ENCODE data around the gene ING2.
"Not testable (repeated sequence)": the region's sequence is repeated elsewhere in the genome, so short reads cannot be mapped to it uniquely, and the experiment has no call there.

ING2 gene

GRCh38 chr4:183504930-183505610 is at the start of gene ING2:
Gene ING2, plus strand, starts transcription at chr4:183505058. Its CDS starts 138 bp downstream, at chr4:183505196.
- no peak for DNase-seq (ENCODE audit: low spot score)

DNA sequence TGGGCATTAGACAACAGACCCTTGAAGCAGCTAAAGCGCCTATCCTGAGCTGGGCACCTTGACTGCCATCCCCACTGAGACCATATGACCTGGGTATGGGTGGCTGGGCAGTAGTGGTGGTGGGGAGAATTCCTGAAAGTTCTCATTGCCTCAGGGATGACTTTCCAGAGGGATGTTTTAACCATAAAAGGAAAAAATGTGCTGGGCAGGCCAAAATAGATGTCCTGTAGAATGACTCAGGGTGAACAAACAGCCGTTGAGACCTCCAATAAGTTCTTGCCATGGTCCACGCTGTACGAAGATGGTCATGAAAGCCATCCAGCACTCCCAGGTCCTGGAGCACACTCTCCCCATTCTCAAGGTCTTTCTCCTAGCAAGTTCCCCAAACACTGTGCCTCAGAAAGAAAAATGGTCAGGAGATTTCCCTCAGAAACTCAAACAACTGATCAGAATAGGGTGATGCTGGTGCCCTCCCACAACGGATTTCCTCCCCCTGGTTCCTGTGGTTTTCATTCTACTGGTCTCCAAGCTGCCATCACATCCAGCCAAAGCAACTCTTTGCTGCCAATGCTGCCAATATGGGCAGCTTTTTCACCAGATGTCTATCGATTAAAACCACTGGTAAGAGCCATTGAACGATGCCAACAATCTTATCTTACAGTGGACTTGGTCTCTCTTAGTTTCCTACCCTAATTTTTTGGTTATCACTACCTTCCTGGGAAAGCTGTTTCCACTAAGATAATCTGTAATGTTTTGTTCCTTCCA is 49.2 kb upstream of the ING2 start:
- DNase-seq (ENCODE audit: low spot score): peak; percentile 7

DNA sequence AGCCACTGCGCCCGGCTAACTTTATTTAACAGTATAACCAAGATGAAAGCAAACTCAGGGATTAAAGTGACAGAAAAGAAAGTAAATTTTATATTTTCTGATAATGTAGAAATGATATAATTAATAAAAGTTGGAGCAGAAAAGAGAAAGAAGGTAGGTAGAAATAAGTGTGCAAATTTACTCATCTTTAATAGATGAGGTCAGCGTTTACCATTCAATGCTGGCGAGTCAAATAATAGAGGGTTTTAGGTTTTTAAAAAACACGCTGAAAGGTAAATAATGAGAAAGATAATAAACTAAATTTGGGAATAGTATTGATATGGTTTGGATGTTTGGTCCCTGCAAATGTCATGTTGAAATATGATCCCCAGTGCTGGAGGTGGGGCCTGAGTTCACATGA is 46.9 kb upstream of the ING2 start:
- no peak for DNase-seq (ENCODE audit: low spot score)

DNA sequence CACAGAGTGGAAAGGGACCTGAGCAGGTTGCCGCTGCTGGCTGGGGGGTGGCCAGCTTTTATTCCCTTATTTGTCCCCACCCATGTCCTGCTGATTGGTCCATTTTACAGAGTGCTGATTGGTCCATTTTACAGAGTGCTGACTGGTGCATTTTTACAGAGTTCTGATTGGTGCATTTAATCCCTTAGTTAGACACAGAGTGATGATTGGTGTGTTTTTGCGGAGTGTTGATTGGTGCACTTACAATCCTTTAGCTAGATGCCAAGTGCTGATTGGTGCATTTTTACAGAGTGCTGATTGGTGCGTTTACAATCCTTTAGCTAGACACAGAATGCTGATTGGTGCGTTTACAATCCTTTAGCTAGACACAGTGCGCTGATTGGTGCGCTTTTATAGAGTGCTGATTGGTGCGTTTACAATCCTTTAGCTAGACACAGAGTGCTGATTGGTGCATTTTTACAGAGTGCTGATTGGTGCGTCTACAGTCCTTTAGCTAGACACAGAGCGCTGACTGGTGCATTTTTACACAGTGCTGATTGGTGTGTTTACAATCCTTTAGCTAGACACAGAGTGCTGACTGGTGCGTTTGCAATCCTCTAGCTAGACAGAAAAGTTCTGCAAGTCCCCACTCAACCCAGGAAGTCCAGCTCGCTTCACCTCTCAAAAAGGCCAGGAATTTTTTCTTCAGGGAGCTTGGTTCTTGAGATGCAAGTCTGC is 40.8 kb upstream of the ING2 start:
- not testable (repeated sequence) for DNase-seq (ENCODE audit: low spot score)

GRCh38 chr4:183465879-183466278 is 39.0 kb upstream of the ING2 start:
- not testable (repeated sequence) for DNase-seq (ENCODE audit: low spot score)

DNA sequence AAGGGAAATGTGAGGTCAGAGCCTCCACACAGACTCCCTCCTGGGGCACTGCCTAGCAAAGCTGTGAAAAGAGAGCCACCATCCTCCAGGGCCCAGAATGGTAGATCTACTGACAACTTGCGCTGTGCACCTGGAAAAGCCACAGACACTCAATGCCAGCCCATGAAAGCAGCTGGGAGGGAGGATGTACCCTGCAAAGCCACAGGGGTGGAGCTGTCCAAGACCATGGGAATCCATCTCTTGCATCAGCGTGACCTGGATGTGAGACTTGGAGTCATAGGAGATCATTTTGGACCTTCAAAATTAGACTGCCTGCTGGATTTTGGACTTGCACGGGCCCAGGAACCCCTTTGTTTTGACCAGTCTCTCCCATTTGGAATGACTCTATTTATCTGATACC is 37.6 kb upstream of the ING2 start:
- no peak for DNase-seq (ENCODE audit: low spot score)

GRCh38 chr4:183468210-183469095 is 36.4 kb upstream of the ING2 start:
- DNase-seq (ENCODE audit: low spot score): no peak

GRCh38 chr4:183469285-183469684 is 35.6 kb upstream of the ING2 start:
- DNase-seq (ENCODE audit: low spot score): no peak

DNA sequence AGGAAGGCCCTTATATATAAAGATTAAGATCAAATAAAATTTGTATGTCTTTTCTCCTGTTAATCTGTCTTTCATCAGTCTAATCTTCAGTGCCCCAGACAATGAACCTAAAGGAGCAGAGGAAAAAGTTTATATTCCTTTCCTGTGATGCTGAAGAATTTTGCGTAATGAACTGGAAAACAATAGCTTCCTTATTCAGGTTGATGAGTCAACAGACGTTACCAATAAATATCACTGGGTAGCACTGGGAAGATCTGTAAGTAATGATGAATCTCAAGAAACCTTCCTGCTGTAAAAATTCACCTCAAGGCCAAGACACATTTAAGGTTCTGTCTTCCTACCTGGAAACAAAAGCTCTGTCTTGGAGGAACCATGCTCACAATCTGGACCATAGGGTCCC is 34.9 kb upstream of the ING2 start:
- DNase-seq (ENCODE audit: low spot score): no peak

DNA sequence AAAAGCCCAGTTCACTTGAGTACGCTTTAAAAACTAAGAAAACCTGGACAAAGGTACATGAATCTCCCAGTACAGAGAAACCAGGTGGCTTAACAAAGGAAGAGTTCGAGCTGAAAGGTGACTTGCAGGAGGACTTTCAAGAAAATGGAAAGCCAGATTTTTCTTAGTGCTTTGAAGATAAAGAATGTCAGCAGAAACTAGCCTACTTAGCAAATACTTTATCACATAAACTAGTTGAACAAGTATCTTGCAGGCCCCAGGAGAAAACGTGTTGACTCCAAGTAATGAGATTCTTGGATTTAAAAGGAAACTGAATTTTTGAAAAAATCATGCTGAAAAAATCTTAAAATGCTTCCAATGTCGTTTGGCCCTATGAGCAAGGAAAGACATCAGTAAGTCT is 34.0 kb upstream of the ING2 start:
- DNase-seq (ENCODE audit: low spot score): no peak

DNA sequence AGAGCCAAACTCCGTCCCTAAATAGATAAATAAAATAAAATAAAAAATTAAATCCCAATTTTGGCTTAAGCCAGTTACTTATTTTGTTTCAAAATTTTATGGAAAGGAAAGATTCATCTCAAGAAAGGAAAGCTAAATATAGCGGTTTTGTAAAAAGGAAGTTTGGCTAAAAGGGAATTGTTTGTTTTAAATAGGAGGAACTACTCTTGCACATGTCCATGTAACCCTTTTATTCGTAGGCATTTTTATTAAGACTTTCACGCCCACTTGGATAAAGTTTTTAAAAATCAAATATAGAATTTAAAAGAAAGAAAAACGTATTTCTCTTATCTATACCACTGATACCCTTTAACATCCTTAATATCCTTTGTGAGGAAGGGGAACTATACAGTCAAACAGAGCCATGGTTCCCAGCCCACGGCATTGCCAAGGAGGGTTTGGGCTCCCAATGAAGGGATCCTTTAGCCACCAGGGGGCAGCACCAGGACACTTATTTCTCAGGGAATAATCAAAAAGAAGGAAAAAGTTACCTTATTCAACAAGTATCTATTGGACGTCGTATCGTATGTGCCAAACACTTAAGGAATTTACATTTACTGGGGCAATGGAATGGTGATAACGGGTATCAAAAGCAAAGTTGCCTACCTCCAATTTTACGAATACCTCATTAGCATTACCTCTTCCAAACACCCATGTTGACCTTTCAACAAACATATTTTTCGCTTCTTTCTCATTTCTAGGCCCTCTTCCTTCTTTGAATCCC is 32.7 kb upstream of the ING2 start:
- peak; percentile 70 for DNase-seq (ENCODE audit: low spot score)

DNA sequence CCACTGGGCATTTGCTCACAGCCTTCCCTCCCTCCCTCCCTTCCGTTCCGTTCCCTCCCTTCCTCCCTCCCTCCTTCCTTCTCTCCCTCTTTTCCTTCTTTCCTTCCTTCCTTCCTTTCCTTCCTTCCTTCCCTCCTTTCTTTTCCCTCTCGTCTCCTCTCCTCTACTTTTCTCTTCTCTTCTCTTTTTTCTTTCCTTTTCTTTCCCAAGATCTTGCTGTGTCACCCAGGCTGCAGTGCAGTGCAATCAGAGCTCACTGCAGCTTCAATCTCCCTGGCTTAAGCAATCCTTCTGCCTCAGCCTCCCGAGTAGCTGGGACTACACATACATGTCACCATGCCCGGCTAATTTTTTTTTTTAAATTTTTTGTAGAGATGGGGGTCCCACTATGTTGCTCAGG is 26.7 kb upstream of the ING2 start:
- DNase-seq (ENCODE audit: low spot score): no peak

- DNase-seq (ENCODE audit: low spot score): no peak
Observed at GRCh38 chr4:183478926-183479325, 25.9 kb upstream of the ING2 start.

GRCh38 chr4:183482515-183483095 is 22.3 kb upstream of the ING2 start:
- DNase-seq (ENCODE audit: low spot score): not testable (repeated sequence)

DNA sequence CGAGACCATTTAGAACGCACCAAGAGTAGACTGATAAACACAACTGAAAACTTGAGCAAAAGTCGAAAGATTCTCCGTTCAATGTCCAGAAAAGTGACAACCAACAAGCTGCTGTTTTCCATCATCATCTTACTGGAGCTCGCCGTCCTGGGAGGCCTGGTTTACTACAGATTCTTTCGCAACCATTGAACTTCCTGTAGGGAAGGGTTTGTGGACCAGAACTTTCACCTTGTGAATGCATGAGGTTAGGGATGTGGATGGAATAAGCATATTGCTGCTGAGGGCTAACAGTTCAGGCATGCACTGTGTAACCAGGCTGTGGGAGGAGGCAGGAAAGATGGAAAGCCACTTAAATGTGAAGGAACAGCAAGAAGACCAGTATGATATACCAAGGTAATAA is 20.9 kb upstream of the ING2 start:
- no peak for DNase-seq (ENCODE audit: low spot score)

- DNase-seq (ENCODE audit: low spot score): no peak
Observed at GRCh38 chr4:183485411-183486160, 19.3 kb upstream of the ING2 start.

DNA sequence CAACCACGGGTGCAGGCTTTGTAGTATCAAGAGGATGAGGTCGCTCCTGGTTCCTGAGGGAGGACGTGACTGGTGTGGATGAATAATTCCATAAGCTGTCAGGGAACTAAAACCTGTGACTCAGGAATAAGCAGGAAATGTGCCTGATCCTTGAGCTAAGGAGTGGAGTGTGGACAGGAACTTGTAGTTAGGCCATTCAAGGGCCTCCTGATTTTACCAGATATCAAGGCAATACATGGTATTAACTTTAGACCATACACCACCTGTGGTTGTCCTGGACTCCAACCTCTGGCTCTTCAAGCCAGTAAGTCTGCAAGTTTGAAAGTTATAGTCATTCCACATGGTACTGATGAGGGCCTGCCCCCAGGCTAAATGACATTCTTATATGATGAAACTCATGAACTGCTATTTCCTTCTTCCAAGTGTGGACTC is 12.1 kb upstream of the ING2 start:
- DNase-seq (ENCODE audit: low spot score): no peak

DNA sequence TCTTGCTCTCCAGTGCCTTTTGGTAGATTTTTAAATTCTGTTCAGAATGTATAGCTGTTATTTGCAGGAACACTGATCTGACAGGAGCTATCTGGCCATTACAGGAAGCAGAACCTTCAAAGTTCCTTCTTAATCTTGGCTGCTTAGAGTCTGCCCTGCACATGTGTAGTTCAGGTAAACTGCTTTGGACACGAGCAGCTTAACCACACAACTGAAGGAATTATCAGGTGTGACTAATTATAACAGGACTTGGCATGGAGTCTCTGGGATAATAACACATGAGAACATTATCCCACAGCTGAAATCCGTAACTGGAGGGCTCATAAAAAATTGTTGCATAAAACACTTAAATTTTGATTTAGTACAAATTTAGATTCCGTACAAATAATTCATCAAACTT is 11.6 kb upstream of the ING2 start:
- no peak for DNase-seq (ENCODE audit: low spot score)

DNA sequence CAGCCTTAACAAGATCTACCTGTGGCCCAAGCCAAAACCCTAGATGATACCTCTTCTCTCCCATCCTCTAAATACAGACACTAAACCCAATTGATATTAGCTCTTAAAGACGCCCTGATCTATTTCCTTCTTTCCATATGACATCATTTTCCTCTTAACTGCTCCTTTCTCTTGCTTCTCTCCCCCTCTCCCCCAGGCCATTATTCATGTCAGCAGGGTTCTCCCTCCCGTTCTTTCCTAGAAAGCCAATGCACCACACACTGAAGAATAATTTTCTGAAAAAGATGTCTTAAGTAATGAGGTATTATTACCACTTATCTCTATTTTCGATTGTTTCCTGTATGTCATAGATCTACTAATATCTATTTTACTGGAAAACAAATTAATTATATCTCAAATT is 9.7 kb upstream of the ING2 start:
- DNase-seq (ENCODE audit: low spot score): no peak

DNA sequence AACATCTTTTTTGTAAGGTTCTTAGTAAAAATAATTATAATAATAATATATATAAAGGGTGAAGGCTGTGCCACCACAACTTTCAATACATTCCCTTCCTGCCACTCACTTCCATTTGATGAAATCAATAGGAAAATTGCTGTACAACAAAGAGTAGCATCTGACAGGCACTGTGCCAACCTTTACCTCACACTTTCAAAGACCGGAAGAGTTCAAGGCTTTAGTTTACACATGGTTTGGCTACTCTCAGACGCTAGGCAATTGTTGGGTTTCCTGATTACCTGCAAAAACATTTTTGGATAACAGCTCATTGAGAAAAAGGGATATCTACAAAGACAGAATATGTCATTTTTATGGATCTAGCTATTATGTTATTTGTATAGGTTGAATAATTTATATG is 5.5 kb upstream of the ING2 start:
- DNase-seq (ENCODE audit: low spot score): peak; percentile 4

All from CD4-positive, alpha-beta T cell treated with Interleukin-6 at 100 ng/mL for 8 hours (primary cell).